Measurements from ENCODE around the gene PDE8A. TPM values are rescaled to one million over a fixed set of nuclear protein-coding genes. Genes with fewer than 3 reads are reported as not detected.
A peak's percentile ranks its signal among the peaks of the same experiment; 100 is the strongest.
"Not testable (repeated sequence)": the region's sequence is repeated elsewhere in the genome, so short reads cannot be mapped to it uniquely, and the experiment has no call there.

Gene PDE8A
- total RNA-seq, 2 donors from 2014 or later, result 29.3 to 53.5 TPM

- Mint-ChIP-seq H3K27ac (peak overlapping the region; percentile 89 to 96), H3K36me3 (peaks cover 0 to 6% of the 10 kb centered on the region in 2 donors)
- peak; percentile 97 to 99 for DNase-seq (ENCODE audit: low spot score in 2 of 2)
These were observed 474 bp upstream of the PDE8A start for GRCh38 chr15:84981054-84981710.

GRCh38 chr15:84982301-84982920 is 755 bp downstream of the PDE8A start:
- H3K9me3 Mint-ChIP-seq, result no peaks in the 10 kb centered on the region

More at GRCh38 chr15:84981054-84981710, 474 bp upstream of the PDE8A start:
- H3K9me3 Mint-ChIP-seq, result no peaks in the 10 kb centered on the region
- ATAC-seq, result peak; percentile 77 to 83

GRCh38 chr15:84983294-84983693 is 1.6 kb downstream of the PDE8A start:
- no peak for DNase-seq (ENCODE audit: low spot score in 2 of 2)
- Mint-ChIP-seq H3K27ac (peak overlapping the region in 1 of 2 donors; percentile 90), H3K9me3 (no peaks in the 10 kb centered on the region), H3K36me3 (peaks cover 0 to 6% of the 10 kb centered on the region in 2 donors)
- no peak for ATAC-seq

More at GRCh38 chr15:84982301-84982920, 755 bp downstream of the PDE8A start:
- Mint-ChIP-seq H3K36me3 (peaks cover 0 to 6% of the 10 kb centered on the region in 2 donors), H3K27ac (peak overlapping the region; percentile 90 to 91)
- DNase-seq (ENCODE audit: low spot score in 2 of 2) (peak; percentile 57 to 79), ATAC-seq (peak in 1 of 2 donors; percentile 28)

- no peaks in the 10 kb centered on the region for H3K9me3 Mint-ChIP-seq
- peaks cover 0 to 6% of the 10 kb centered on the region in 2 donors for H3K36me3 Mint-ChIP-seq
- no peak overlapping the region for H3K27ac Mint-ChIP-seq
- DNase-seq (ENCODE audit: low spot score in 2 of 2) (no peak), ATAC-seq (no peak)
These were observed 2.1 kb downstream of the PDE8A start for GRCh38 chr15:84983711-84984110.

- no peak overlapping the region for H3K27ac Mint-ChIP-seq
- DNase-seq (ENCODE audit: low spot score in 2 of 2) (no peak), ATAC-seq (no peak)
- H3K36me3 Mint-ChIP-seq, result peaks cover 0 to 6% of the 10 kb centered on the region in 2 donors
- H3K9me3 Mint-ChIP-seq, result no peaks in the 10 kb centered on the region
These were observed 3.5 kb downstream of the PDE8A start for GRCh38 chr15:84985158-84985557.

- H3K9me3 Mint-ChIP-seq; ATAC-seq; H3K36me3 Mint-ChIP-seq; H3K27ac Mint-ChIP-seq; DNase-seq (ENCODE audit: low spot score in 2 of 2): not testable (repeated sequence)
These were observed 5.7 kb downstream of the PDE8A start for GRCh38 chr15:84987351-84987750.

GRCh38 chr15:84987949-84988624 is 6.4 kb downstream of the PDE8A start:
- Mint-ChIP-seq H3K36me3 (no peaks in the 10 kb centered on the region), H3K27ac (peak overlapping the region in 1 of 2 donors; percentile 84), H3K9me3 (no peaks in the 10 kb centered on the region)
- DNase-seq (ENCODE audit: low spot score in 2 of 2), result no peak
- peak; percentile 7 for ATAC-seq

GRCh38 chr15:84988909-84989644 is 7.4 kb downstream of the PDE8A start:
- DNase-seq (ENCODE audit: low spot score in 2 of 2) (no peak), ATAC-seq (no peak)
- Mint-ChIP-seq H3K36me3 (no peaks in the 10 kb centered on the region), H3K27ac (no peak overlapping the region), H3K9me3 (no peaks in the 10 kb centered on the region)

- H3K9me3 Mint-ChIP-seq, result no peaks in the 10 kb centered on the region
- ATAC-seq (no peak), DNase-seq (ENCODE audit: low spot score in 2 of 2) (no peak)
- no peak overlapping the region for H3K27ac Mint-ChIP-seq
- no peaks in the 10 kb centered on the region for H3K36me3 Mint-ChIP-seq
These were observed 8.9 kb downstream of the PDE8A start for GRCh38 chr15:84990507-84990906.

- Mint-ChIP-seq H3K36me3 (no peaks in the 10 kb centered on the region), H3K9me3 (no peaks in the 10 kb centered on the region), H3K27ac (peak overlapping the region in 1 of 2 donors; percentile 52)
- ATAC-seq, result no peak
- DNase-seq (ENCODE audit: low spot score in 2 of 2), result no peak
These were observed 9.5 kb downstream of the PDE8A start for GRCh38 chr15:84991014-84991712.

GRCh38 chr15:84992157-84992944 is 10.7 kb downstream of the PDE8A start:
- ATAC-seq (peak; percentile 96), DNase-seq (ENCODE audit: low spot score in 2 of 2) (peak; percentile 36 to 71)
- Mint-ChIP-seq H3K9me3 (no peaks in the 10 kb centered on the region), H3K36me3 (no peaks in the 10 kb centered on the region), H3K27ac (peak overlapping the region; percentile 45 to 52)

GRCh38 chr15:84996055-84996454 is 14.4 kb downstream of the PDE8A start:
- Mint-ChIP-seq H3K36me3 (no peaks in the 10 kb centered on the region), H3K27ac (no peak overlapping the region), H3K9me3 (no peaks in the 10 kb centered on the region)
- DNase-seq (ENCODE audit: low spot score in 2 of 2), result no peak
- ATAC-seq, result no peak

GRCh38 chr15:84996714-84997113 is 15.1 kb downstream of the PDE8A start:
- ATAC-seq; H3K27ac Mint-ChIP-seq; DNase-seq (ENCODE audit: low spot score in 2 of 2); H3K36me3 Mint-ChIP-seq; H3K9me3 Mint-ChIP-seq: not testable (repeated sequence)

GRCh38 chr15:84997214-84997613 is 15.6 kb downstream of the PDE8A start:
- H3K9me3 Mint-ChIP-seq, result not testable (repeated sequence)

GRCh38 chr15:85000189-85000864 is 18.7 kb downstream of the PDE8A start:
- no peak overlapping the region for H3K27ac Mint-ChIP-seq
- no peaks in the 10 kb centered on the region for H3K9me3 Mint-ChIP-seq
- ATAC-seq, result no peak
- H3K36me3 Mint-ChIP-seq, result no peaks in the 10 kb centered on the region
- DNase-seq (ENCODE audit: low spot score in 2 of 2), result no peak

More at GRCh38 chr15:84997214-84997613, 15.6 kb downstream of the PDE8A start:
- ATAC-seq; DNase-seq (ENCODE audit: low spot score in 2 of 2); H3K27ac Mint-ChIP-seq; H3K36me3 Mint-ChIP-seq: not testable (repeated sequence)
